ENCODE results near the gene GAB2. TPM values are rescaled to one million over a fixed set of nuclear protein-coding genes. Genes with fewer than 3 reads are reported as not detected.

GAB2 gene
- total and polyA plus RNA-seq, 2 of the 13 experiments (the other 11 are each of a cell fraction or from before 2014, with no cell fraction given) = 4.1 to 8.6 TPM

DNA sequence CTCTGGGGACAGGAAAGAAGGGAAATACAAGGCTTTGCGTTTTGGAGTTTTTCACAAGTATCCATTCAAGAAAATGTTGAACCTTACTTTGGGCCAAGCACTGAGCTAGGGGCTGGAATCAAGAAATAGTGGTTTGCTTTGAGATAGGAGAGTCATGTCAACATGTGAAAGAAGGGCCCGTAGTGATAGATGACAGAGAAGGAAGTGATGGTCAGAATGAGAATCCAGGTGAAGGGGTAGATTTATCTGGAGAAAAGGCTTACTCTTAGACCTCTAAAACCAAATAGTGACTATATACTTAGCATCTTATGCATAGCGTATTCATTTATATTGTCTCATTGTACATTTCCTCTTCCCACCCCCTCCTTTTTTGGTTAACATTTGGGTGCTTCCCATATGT lies 87.3 kb downstream of the GAB2 start:
- Histone ChIP-seq H3K4me2 (ENCODE audit: low read depth, low read length) (no peak overlapping the region), H3K27me3 (ENCODE audit: control insufficient read depth in 1 of 2, insufficient read depth in 2 of 2, low read length in 2 of 2) (no peaks in the 10 kb centered on the region; a peak in 1 of 5 replicates), H3K9me3 (ENCODE audit: low read length) (no peaks in the 10 kb centered on the region), H4K20me1 (ENCODE audit: insufficient read depth, low read length) (no peaks in the 10 kb centered on the region), H3K9ac (ENCODE audit: insufficient read depth, low read depth, low read length) (no peak overlapping the region), H2AFZ (ENCODE audit: low read length) (no peak overlapping the region), H3K4me1 (ENCODE audit: insufficient read depth, low read length) (peaks cover 22% of the 10 kb centered on the region), H3K27ac (ENCODE audit: extremely low read length, insufficient read depth, low read length) (no peak overlapping the region), H3K36me3 (replicated peaks in 1 of 2; ENCODE audit: control insufficient read depth in 1 of 2, insufficient read depth in 2 of 2, low read length in 2 of 2) (no peaks in the 10 kb centered on the region), H3K79me2 (ENCODE audit: insufficient read depth, low read length) (no peaks in the 10 kb centered on the region), H3K4me3 (replicated peaks in 1 of 3; ENCODE audit: insufficient read depth in 1 of 3, low read depth in 2 of 3, low read length in 3 of 3) (no peak overlapping the region)
- BruUV-seq (replicated peaks) = no TSS peak
- ChIA-PET CTCF (ENCODE audit: low intra/inter-chr PET ratio, low total read pairs) (no interaction called here), POLR2A (no interaction called here)
- DNase-seq (ENCODE audit: low spot score) (no peak), ATAC-seq (no peak), FAIRE-seq (no peak)
- WGBS (ENCODE audit: low lambda C conversion rate) = 98% methylated on average over 3 of the region's 3 CpGs
- in situ Hi-C loops (cut with HindIII; ENCODE audit: extremely low pct_ligation_motif_present, low pct_unique_long_range_greater_than_20kb) = no loop called here
- intact Hi-C loops (cut with micrococcal nuclease; ENCODE audit: unreplicated experiment) = no loop called here
- TF ChIP-seq SMARCE1 (IDR thresholded peaks at IDR 0.05; ENCODE audit: borderline replicate concordance) = no peak
- no peak for TF ChIP-seq BHLHE40 (IDR thresholded peaks at IDR 0.05; ENCODE audit: low read length)
- no peak for TF ChIP-seq NCOA2 (CRISPR knock-in tag; IDR thresholded peaks at IDR 0.05)
- no peak for TF ChIP-seq ATRX (CRISPR knock-in tag; IDR thresholded peaks at IDR 0.05; ENCODE audit: borderline replicate concordance)
- no peak for TF ChIP-seq ARNTL (CRISPR knock-in tag; IDR thresholded peaks at IDR 0.05)
- no peak for TF ChIP-seq ZNF766 (CRISPR knock-in tag; IDR thresholded peaks at IDR 0.05; ENCODE audit: borderline replicate concordance)
- TF ChIP-seq ZXDC (CRISPR knock-in tag; IDR thresholded peaks at IDR 0.05) = no peak
- no peak for TF ChIP-seq ZNF569 (CRISPR knock-in tag; IDR thresholded peaks at IDR 0.05; ENCODE audit: borderline replicate concordance)
- no peak for TF ChIP-seq KLF16 (CRISPR knock-in tag; IDR thresholded peaks at IDR 0.05)
- no peak for TF ChIP-seq DRAP1 (CRISPR knock-in tag; IDR thresholded peaks at IDR 0.05)
- TF ChIP-seq TRIM24 (CRISPR knock-in tag; IDR thresholded peaks at IDR 0.05) = no peak
